Lung (tissue), 16 donors: ENCODE results near the gene ABCG2. TPM values are rescaled to one million over a fixed set of nuclear protein-coding genes. Genes with fewer than 3 reads are reported as not detected.

Experiments used
- ATAC-seq: fragments of 200-7000 bp; cut with Tn5 transposase; one replicate; pipeline ENCODE4 v1.9.1; 2020; ENCODE audit warnings: moderate number of reproducible peaks; ENCODE audit not compliant: insufficient read depth, low FRiP score
- DNase-seq, 3 donors: peaks; one replicate each; pipeline ENCODE4 v3.0.0-alpha.2; 2013 to 2017
- H3K27ac ChIP-seq, 2 donors: one replicate each; pipeline ENCODE4 v1.5.1; 2013; ENCODE audit warnings: mild to moderate bottlenecking in 2 of 2, moderate library complexity in 2 of 2, control low read depth in 1 of 2, inconsistent platforms in 1 of 2, low read depth in 1 of 2, low read length in 1 of 2
- H3K27me3 ChIP-seq, 3 donors: one replicate each; pipeline ENCODE4 v1.5.1; 2013; ENCODE audit warnings: low read length in 2 of 3; ENCODE audit not compliant: control insufficient read depth in 3 of 3, insufficient read depth in 3 of 3
- H3K36me3 ChIP-seq, 4 donors: one replicate each; pipeline ENCODE4 v1.5.1; 2013; ENCODE audit warnings: low read length in 4 of 4, mild to moderate bottlenecking in 1 of 4, moderate library complexity in 1 of 4; ENCODE audit not compliant: control insufficient read depth in 4 of 4, insufficient read depth in 4 of 4
- H3K4me1 ChIP-seq, 5 donors: one replicate each; pipeline ENCODE4 v1.5.1; 2013; ENCODE audit warnings: low read length in 5 of 5, mild to moderate bottlenecking in 2 of 5, moderate library complexity in 1 of 5; ENCODE audit not compliant: control insufficient read depth in 5 of 5, insufficient read depth in 5 of 5
- H3K4me3 ChIP-seq: one replicate; pipeline ENCODE4 v1.5.1; 2013; ENCODE audit warnings: mild to moderate bottlenecking, control low read depth, moderate library complexity
- H3K9ac ChIP-seq, 2 donors: one replicate each; pipeline ENCODE4 v1.5.1; 2013; ENCODE audit warnings: low read length in 2 of 2, control low read depth in 1 of 2; ENCODE audit not compliant: insufficient read depth in 1 of 2
- H3K9me3 ChIP-seq, 4 donors: one replicate each; pipeline ENCODE4 v1.5.1; 2013; ENCODE audit warnings: low read length in 3 of 4, mild to moderate bottlenecking in 1 of 4, moderate library complexity in 1 of 4; ENCODE audit not compliant: control insufficient read depth in 4 of 4, insufficient read depth in 3 of 4
- CTCF ChIP-seq: IDR thresholded peaks from 2 replicates; pipeline ENCODE4 v1.5.1; 2012; ENCODE audit warnings: mild to moderate bottlenecking; ENCODE audit errors: control extremely low read depth, extremely low read depth
- WGBS, 2 donors: extraction: QIAGEN DNeasy Blood & Tissue Kit; methylation state at CpG; one replicate each; pipeline ENCODE4 v1.1.7; 2013; 5-methylcytosine and 5-hydroxymethylcytosine counted together
- long read RNA-seq, 5 donors: transcript quantifications; one replicate each; lab custom pipeline, GENCODE V29; 2026
- polyA plus RNA-seq, 2 donors: library from polyadenylated mRNA; stranded (reverse); fragments of 200-250 nt; gene quantifications; one replicate each; pipeline ENCODE4 v1.2.1, GENCODE V29; 2013
- total RNA-seq, 2 donors: library from RNA; depleted of rRNA in 1 of 2; stranded (reverse); fragments of >200 nt in 1 of 2; gene quantifications; one replicate each; pipeline ENCODE4 v1.2.1, GENCODE V29; 2014 to 2021
- donor health status: control.
- donor health status: control.
- donor health status: Bipolar disorder and iron deficiency.
- donor health status: healthy.
- donor health status: DM: yes; HTN: yes; CAD: no.

The ABCG2 gene
- total RNA-seq, result 10 to 100 TPM in 1 of 2 donors, 1 to 10 TPM in 1; 5.4 to 15.7 TPM
- polyA plus RNA-seq, result 1 to 10 TPM; 1.0 to 1.2 TPM
- long read RNA-seq, donor 1, result 0 reads
- long read RNA-seq, donor 2, result 0 reads
- long read RNA-seq, donor 3, result 0 reads
- long read RNA-seq, donor 4, result 0 reads
- long read RNA-seq, donor 5, result 0 reads

- ATAC-seq, result peak; percentile 85
- no peak for TF ChIP-seq CTCF
- peak in 2 of 3 donors; percentile 19 to 37 for DNase-seq
- H3K9ac ChIP-seq, result peak within 1 kb of the TSS; percentile 52 to 70
- peaks cover 0 to 3% (median 0%) of the 10 kb centered on the region in 3 donors for H3K27me3 ChIP-seq
- WGBS, 2 donors, result 0% methylated on average over 56 to 70 of the region's 70 CpGs
- H3K9me3 ChIP-seq, result no peaks in the 10 kb centered on the region
- H3K27ac ChIP-seq, result peak within 1 kb of the TSS in 1 of 2 donors; percentile 41
- H3K4me1 ChIP-seq, result peaks cover 0 to 4% (median 0%) of the 10 kb centered on the region in 5 donors
- H3K36me3 ChIP-seq, result no peaks in the 10 kb centered on the region
- H3K4me3 ChIP-seq, result peak within 1 kb of the TSS; percentile 21
Observed at GRCh38 chr4:88158489-88159228, at the start of gene ABCG2. Gene ABCG2 (minus strand): TSS chr4:88158639. CDS start chr4:88139995, 18,644 bp downstream.

- WGBS, 2 donors, result 61 to 76% methylated on average over 4 of the region's 4 CpGs
- Histone ChIP-seq H3K27me3 (no peaks in the 10 kb centered on the region), H3K9me3 (no peaks in the 10 kb centered on the region), H3K27ac (no peak overlapping the region), H3K36me3 (peaks cover 0 to 3% (median 0%) of the 10 kb centered on the region in 4 donors), H3K9ac (no peak overlapping the region), H3K4me1 (no peaks in the 10 kb centered on the region), H3K4me3 (no peak overlapping the region)
- TF ChIP-seq CTCF, result no peak
- DNase-seq (no peak), ATAC-seq (no peak)
Observed at GRCh38 chr4:88208156-88208555, 49.7 kb upstream of the ABCG2 start.

- Histone ChIP-seq H3K4me3 (no peak overlapping the region), H3K9me3 (no peaks in the 10 kb centered on the region), H3K36me3 (peaks cover 0 to 3% (median 1%) of the 10 kb centered on the region in 4 donors), H3K4me1 (no peaks in the 10 kb centered on the region), H3K27ac (no peak overlapping the region), H3K9ac (no peak overlapping the region), H3K27me3 (no peaks in the 10 kb centered on the region)
- no peak for DNase-seq
- TF ChIP-seq CTCF, result no peak
- 35 to 64% methylated on average over 4 of the region's 4 CpGs for WGBS, 2 donors
- no peak for ATAC-seq
Observed at GRCh38 chr4:88207171-88207570, 48.7 kb upstream of the ABCG2 start.
